Kidney epithelial cell (primary cell): Measurements from ENCODE around the gene BRD9. TPM values are rescaled to one million over a fixed set of nuclear protein-coding genes. Genes with fewer than 3 reads are reported as not detected.

Experiments
- DNase-seq: peaks from one replicate; pipeline ENCODE4 v3.0.0-alpha.2; 2010; ENCODE audit warnings: low read depth
- H3K27me3 ChIP-seq: 2 replicates; pipeline ENCODE4 v1.6.0; 2011; ENCODE audit warnings: low read length; ENCODE audit not compliant: control insufficient read depth, insufficient read depth
- H3K36me3 ChIP-seq: 2 replicates; pipeline ENCODE4 v1.5.1; 2011; ENCODE audit warnings: low read length; ENCODE audit not compliant: control insufficient read depth, insufficient read depth
- H3K4me3 ChIP-seq: 2 replicates; pipeline ENCODE4 v1.5.1; 2011; ENCODE audit warnings: low read depth, mild to moderate bottlenecking, control low read depth, low read length
- total RNA-seq: library from RNA; depleted of rRNA; stranded (reverse); fragments of >200 nt; gene quantifications from 2 replicates; pipeline ENCODE4 v1.2.3, GENCODE V29; 2015
- TF ChIP-seq, protein P1 (sequence below): IDR thresholded peaks from 2 replicates; pipeline ENCODE4 v1.5.1; 2011; ENCODE audit warnings: mild to moderate bottlenecking, moderate library complexity, low read length, control low read depth, inconsistent platforms; ENCODE audit not compliant: insufficient read depth, poor library complexity, severe bottlenecking

The BRD9 gene
- total RNA-seq, 1 donor from 2014 or later, result 47.3 TPM

DNA sequence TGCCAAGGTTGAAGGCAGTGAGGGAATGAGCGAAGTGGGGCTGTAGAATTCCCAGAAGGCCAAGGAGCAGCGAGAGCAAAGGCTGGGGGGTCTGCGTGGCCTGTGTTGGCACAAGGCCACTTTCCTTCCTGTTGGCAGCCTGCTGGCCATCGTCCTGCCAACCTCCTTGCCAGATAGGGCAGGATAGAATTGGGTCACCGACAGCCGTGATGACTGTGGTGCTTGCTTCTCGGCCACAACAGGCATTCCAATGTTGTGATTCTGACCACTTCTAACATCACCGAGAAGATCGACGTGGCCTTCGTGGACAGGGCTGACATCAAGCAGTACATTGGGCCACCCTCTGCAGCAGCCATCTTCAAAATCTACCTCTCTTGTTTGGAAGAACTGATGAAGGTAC lies 19.0 kb upstream of the BRD9 start:
- Histone ChIP-seq H3K27me3 (no peaks in the 10 kb centered on the region), H3K4me3 (no peak overlapping the region), H3K36me3 (peaks cover 4% of the 10 kb centered on the region)
- DNase-seq, result no peak
- TF ChIP-seq, protein P1, sequence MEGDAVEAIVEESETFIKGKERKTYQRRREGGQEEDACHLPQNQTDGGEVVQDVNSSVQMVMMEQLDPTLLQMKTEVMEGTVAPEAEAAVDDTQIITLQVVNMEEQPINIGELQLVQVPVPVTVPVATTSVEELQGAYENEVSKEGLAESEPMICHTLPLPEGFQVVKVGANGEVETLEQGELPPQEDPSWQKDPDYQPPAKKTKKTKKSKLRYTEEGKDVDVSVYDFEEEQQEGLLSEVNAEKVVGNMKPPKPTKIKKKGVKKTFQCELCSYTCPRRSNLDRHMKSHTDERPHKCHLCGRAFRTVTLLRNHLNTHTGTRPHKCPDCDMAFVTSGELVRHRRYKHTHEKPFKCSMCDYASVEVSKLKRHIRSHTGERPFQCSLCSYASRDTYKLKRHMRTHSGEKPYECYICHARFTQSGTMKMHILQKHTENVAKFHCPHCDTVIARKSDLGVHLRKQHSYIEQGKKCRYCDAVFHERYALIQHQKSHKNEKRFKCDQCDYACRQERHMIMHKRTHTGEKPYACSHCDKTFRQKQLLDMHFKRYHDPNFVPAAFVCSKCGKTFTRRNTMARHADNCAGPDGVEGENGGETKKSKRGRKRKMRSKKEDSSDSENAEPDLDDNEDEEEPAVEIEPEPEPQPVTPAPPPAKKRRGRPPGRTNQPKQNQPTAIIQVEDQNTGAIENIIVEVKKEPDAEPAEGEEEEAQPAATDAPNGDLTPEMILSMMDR, result no peak

- TF ChIP-seq, protein P1, result no peak
- Histone ChIP-seq H3K27me3 (no peaks in the 10 kb centered on the region), H3K36me3 (no peaks in the 10 kb centered on the region), H3K4me3 (no peak overlapping the region)
- DNase-seq, result no peak
Observed at GRCh38 chr5:910769-911160, 18.2 kb upstream of the BRD9 start.

GRCh38 chr5:909994-910768 lies 17.6 kb upstream of the BRD9 start:
- H3K4me3 ChIP-seq, result no peak overlapping the region
- TF ChIP-seq, protein P1, result no peak
- no peak for DNase-seq
- no peaks in the 10 kb centered on the region for H3K27me3 ChIP-seq
- H3K36me3 ChIP-seq, result no peaks in the 10 kb centered on the region

DNA sequence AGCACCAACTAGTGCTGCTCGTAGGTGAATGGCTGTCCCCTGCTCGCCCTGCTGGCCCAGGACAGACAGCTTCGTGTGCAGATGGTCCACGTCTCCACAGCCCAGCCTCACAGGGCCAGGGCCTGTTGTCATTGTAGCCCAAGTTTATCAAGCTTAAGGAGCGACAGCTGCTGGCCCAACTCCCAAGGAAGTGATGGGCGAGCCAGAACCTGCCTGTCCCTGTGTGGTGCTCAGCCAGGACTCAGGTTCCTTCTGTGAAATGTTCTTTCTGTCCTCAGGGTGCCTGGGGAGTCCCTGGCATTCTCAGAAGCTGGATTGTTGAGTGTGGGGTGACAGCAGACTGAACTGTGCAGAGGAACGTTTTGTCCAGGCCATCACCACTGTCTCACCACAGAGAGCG lies 16.5 kb upstream of the BRD9 start:
- DNase-seq, result no peak
- Histone ChIP-seq H3K4me3 (no peak overlapping the region), H3K27me3 (no peaks in the 10 kb centered on the region), H3K36me3 (no peaks in the 10 kb centered on the region)
- TF ChIP-seq, protein P1, result no peak

DNA sequence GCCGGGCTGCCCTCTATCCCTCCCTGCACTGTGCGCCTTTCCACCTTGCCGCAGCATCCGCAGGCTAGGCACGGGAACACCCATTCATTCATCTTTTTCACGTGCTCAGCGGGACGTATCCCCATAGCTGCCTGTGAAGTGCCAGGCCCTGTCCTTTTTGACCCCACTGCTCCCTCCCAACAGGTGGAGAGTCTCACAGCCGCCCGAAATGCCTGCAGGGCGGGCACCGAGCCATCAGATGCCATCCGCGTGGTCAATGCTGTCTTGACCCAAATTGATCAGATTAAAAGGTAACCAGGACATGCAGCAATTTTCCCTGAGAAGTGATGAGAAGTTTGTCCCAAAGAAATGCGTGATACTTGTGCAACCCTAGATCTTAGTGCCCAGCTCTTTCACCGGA lies 15.6 kb upstream of the BRD9 start:
- no peak overlapping the region for H3K4me3 ChIP-seq
- H3K36me3 ChIP-seq, result no peaks in the 10 kb centered on the region
- TF ChIP-seq, protein P1, result no peak
- no peak for DNase-seq
- H3K27me3 ChIP-seq, result no peaks in the 10 kb centered on the region
